Mesothelial cell of epicardium (in vitro differentiated cells): Measurements from ENCODE around the gene MAGI3. TPM values are rescaled to one million over a fixed set of nuclear protein-coding genes. Genes with fewer than 3 reads are reported as not detected.

Experiments
- DNase-seq, 2 experiments: peaks; one replicate each; pipeline ENCODE4 v3.0.0; 2021; ENCODE audit warnings: low spot score in 2 of 2; ENCODE audit not compliant: unreplicated experiment in 2 of 2
- H3K27ac Mint-ChIP-seq: 2 replicates; pipeline ENCODE4 v1.8.0; 2021; ENCODE audit warnings: mixed read lengths
- H3K27me3 Mint-ChIP-seq: 2 replicates; pipeline ENCODE4 v1.8.0; 2021; ENCODE audit warnings: low read depth, mixed read lengths
- H3K36me3 Mint-ChIP-seq: 2 replicates; pipeline ENCODE4 v1.8.0; 2021; ENCODE audit warnings: mixed read lengths
- H3K4me1 Mint-ChIP-seq: 2 replicates; pipeline ENCODE4 v1.8.0; 2021; ENCODE audit warnings: mixed read lengths
- H3K4me3 Mint-ChIP-seq: 2 replicates; pipeline ENCODE4 v1.8.0; 2021; ENCODE audit warnings: mild to moderate bottlenecking, moderate library complexity, mixed read lengths
- H3K9me3 Mint-ChIP-seq: 2 replicates; pipeline ENCODE4 v1.8.0; 2021; ENCODE audit warnings: mixed read lengths
- CTCF ChIP-seq: fragments of 200-600 bp; sonication (generic); IDR thresholded peaks from one replicate; pipeline ENCODE4 v1.5.0; 2021; ENCODE audit warnings: antibody characterized with exemption; ENCODE audit not compliant: unreplicated experiment
- total RNA-seq: library from RNA; stranded (reverse); gene quantifications from 3 replicates; pipeline ENCODE4 v1.2.1, GENCODE V29; 2021

Gene MAGI3
- total RNA-seq, 1 donor from 2014 or later = 28.7 TPM

- Mint-ChIP-seq H3K27me3 (no peaks in the 10 kb centered on the region), H3K9me3 (peaks cover 21% of the 10 kb centered on the region), H3K4me1 (peaks cover 9% of the 10 kb centered on the region), H3K4me3 (no peak overlapping the region), H3K36me3 (peaks cover 3% of the 10 kb centered on the region), H3K27ac (peak overlapping the region; percentile 12)
- no peak for TF ChIP-seq CTCF
- DNase-seq = no peak
These were observed 61.4 kb downstream of the MAGI3 start for GRCh38 chr1:113451710-113452109.

GRCh38 chr1:113452921-113453770 lies 62.8 kb downstream of the MAGI3 start:
- no peaks in the 10 kb centered on the region for H3K27me3 Mint-ChIP-seq
- peaks cover 3% of the 10 kb centered on the region for H3K36me3 Mint-ChIP-seq
- no peak overlapping the region for H3K4me3 Mint-ChIP-seq
- H3K9me3 Mint-ChIP-seq = peaks cover 29% of the 10 kb centered on the region
- no peak overlapping the region for H3K27ac Mint-ChIP-seq
- no peak for DNase-seq
- H3K4me1 Mint-ChIP-seq = peaks cover 9% of the 10 kb centered on the region
- TF ChIP-seq CTCF = no peak

- no peak overlapping the region for H3K27ac Mint-ChIP-seq
- H3K36me3 Mint-ChIP-seq = peaks cover 3% of the 10 kb centered on the region
- no peak for DNase-seq
- TF ChIP-seq CTCF = no peak
- peaks cover 30% of the 10 kb centered on the region for H3K9me3 Mint-ChIP-seq
- H3K4me3 Mint-ChIP-seq = no peak overlapping the region
- peaks cover 9% of the 10 kb centered on the region for H3K4me1 Mint-ChIP-seq
- no peaks in the 10 kb centered on the region for H3K27me3 Mint-ChIP-seq
These were observed 63.4 kb downstream of the MAGI3 start for GRCh38 chr1:113453771-113454083.

GRCh38 chr1:113455374-113455773 lies 65.1 kb downstream of the MAGI3 start:
- Mint-ChIP-seq H3K4me3 (no peak overlapping the region), H3K27me3 (no peaks in the 10 kb centered on the region), H3K36me3 (peaks cover 14% of the 10 kb centered on the region), H3K4me1 (peaks cover 9% of the 10 kb centered on the region), H3K9me3 (peaks cover 32% of the 10 kb centered on the region), H3K27ac (no peak overlapping the region)
- no peak for TF ChIP-seq CTCF
- no peak for DNase-seq

DNA sequence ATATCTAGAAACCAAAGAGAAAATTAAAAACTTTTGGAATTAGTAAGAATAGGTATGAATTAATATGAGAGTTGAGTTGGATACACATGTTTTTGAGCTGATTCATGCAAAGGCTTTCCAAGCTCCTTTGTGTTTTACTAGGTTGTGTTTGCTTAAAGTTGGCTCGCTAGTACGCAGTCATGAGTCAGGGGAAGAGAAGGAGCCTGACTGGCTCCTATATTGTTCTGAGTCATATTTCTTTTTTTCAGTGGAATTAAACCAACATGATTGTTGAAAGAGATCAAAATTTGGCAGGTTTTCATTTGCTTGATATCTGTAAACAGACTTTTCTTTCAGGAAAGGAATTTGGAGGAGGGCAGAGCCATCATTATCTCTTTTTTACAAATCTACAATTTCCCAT lies 66.7 kb downstream of the MAGI3 start:
- H3K27ac Mint-ChIP-seq = no peak overlapping the region
- no peak for DNase-seq
- H3K36me3 Mint-ChIP-seq = peaks cover 19% of the 10 kb centered on the region
- H3K4me1 Mint-ChIP-seq = peaks cover 5% of the 10 kb centered on the region
- no peak for TF ChIP-seq CTCF
- H3K27me3 Mint-ChIP-seq = no peaks in the 10 kb centered on the region
- peaks cover 45% of the 10 kb centered on the region for H3K9me3 Mint-ChIP-seq
- no peak overlapping the region for H3K4me3 Mint-ChIP-seq

DNA sequence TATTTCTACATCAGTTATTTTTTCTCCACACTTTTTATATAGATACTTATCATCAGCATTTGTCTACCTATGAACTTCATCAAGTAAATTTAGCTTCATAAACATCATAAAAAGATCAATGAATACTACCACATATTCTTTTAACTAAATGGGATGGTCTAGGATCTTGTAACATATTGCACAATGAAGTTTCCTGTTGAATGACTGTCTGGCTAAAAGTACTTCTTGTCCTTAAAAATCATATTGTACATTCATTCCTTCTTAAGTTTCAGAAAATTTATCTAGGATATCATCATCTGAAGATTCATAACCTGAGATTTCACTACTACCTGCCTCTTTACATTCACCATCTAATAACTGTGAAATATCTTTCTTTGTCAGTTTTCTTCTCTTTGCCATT lies 69.0 kb downstream of the MAGI3 start:
- no peak for TF ChIP-seq CTCF
- Mint-ChIP-seq H3K4me3 (no peak overlapping the region), H3K9me3 (peaks cover 49% of the 10 kb centered on the region), H3K4me1 (no peaks in the 10 kb centered on the region), H3K27me3 (no peaks in the 10 kb centered on the region), H3K36me3 (peaks cover 19% of the 10 kb centered on the region), H3K27ac (no peak overlapping the region)
- no peak for DNase-seq
